ENCODE data around the gene KIF12. TPM values are rescaled to one million over a fixed set of nuclear protein-coding genes. Genes with fewer than 3 reads are reported as not detected.

KIF12 gene
- total RNA-seq: 0.93 TPM

DNA sequence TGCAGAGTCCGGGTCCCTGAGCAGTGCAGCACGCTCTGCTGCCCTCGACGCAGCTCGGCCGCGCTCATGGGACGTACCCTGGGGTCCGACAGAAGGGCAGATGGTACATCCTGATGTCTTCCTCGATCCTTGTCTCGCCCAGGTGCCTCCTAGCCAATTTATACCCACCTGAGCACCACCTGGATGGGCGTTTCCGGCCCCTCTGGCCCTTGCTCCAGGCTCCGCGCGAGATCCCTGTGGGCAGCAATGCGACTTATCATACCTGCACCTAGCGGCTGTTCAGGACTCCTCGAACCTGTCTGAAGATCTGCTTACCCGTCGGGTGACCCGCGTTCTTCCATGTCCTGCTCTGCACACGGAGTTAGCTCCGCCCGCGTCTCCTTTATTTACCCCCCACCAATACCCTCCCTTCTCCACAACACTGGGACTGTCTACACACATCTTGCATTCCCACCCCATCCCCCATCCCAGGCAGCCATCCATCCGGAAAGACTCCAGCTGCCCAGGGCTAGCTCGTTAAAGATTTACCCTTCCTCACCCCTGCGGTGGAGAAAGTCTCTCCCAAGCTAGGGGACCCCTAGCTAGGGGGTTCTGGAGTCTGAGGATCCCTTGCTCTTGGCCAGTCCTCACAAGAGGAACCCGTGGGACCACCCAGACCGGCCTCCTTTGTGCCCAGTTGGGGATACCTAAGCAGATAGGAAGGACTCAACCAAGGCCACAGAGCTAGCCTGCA lies at the start of gene KIF12:
KIF12 (minus strand) TSS at position 357 of the 733 bp plus-strand sequence; CDS start at position 341, 16 bp downstream.

GRCh38 chr9:114078021-114078780 lies 20.9 kb downstream of the KIF12 start, which contains the start of gene AMBP:
Gene AMBP (minus strand): TSS chr9:114078300. CDS start chr9:114078209, 91 bp downstream.

Other genes with a start within 250 kb of the KIF12 start
- 29.5 TPM for gene ZNF618, start 223.0 kb downstream of the KIF12 start, total RNA-seq
- gene AMBP, start 21.0 kb downstream of the KIF12 start, total RNA-seq: not detected
- 34.6 TPM for gene COL27A1, start 56.2 kb upstream of the KIF12 start, total RNA-seq
- gene ORM1, start 223.8 kb upstream of the KIF12 start, total RNA-seq: not detected
- gene ORM2, start 230.6 kb upstream of the KIF12 start, total RNA-seq: not detected

Data from camera-type eye (tissue), 1 donor.